IPS DF 6.9 (cell line): ENCODE data around the gene DTX1.
"Not testable (repeated sequence)": the region's sequence is repeated elsewhere in the genome, so short reads cannot be mapped to it uniquely, and the experiment has no call there.

Experiments used
- DNase-seq: peaks from one replicate; pipeline ENCODE4 v3.0.0-alpha.2; 2013; ENCODE audit warnings: low read depth, low spot score
- H3K27ac ChIP-seq: one replicate; pipeline ENCODE4 v1.5.1; 2013; ENCODE audit warnings: low read length, control low read depth
- H3K27me3 ChIP-seq: 2 replicates; pipeline ENCODE4 v1.6.1; 2013; ENCODE audit warnings: mild to moderate bottlenecking, low read length; ENCODE audit not compliant: control insufficient read depth, insufficient read depth
- H3K36me3 ChIP-seq: 2 replicates; pipeline ENCODE4 v1.6.1; 2013; ENCODE audit warnings: low read length; ENCODE audit not compliant: control insufficient read depth, insufficient read depth
- H3K4me1 ChIP-seq: 2 replicates; pipeline ENCODE4 v1.6.1; 2013; ENCODE audit warnings: low read length; ENCODE audit not compliant: control insufficient read depth, insufficient read depth
- H3K4me3 ChIP-seq: 2 replicates; pipeline ENCODE4 v1.5.1; 2013; ENCODE audit warnings: mild to moderate bottlenecking, low read length
- H3K9me3 ChIP-seq: 2 replicates; pipeline ENCODE4 v1.6.1; 2013; ENCODE audit warnings: low read length, inconsistent platforms; ENCODE audit not compliant: control insufficient read depth, insufficient read depth
- WGBS: extraction: QIAGEN DNeasy Blood & Tissue Kit; methylation state at CpG from one replicate; pipeline ENCODE4 v1.1.7; 2013; ENCODE audit warnings: mixed read lengths, missing lambda C conversion rate; ENCODE audit not compliant: insufficient read length, insufficient coverage; 5-methylcytosine and 5-hydroxymethylcytosine counted together

DTX1 gene

DNA sequence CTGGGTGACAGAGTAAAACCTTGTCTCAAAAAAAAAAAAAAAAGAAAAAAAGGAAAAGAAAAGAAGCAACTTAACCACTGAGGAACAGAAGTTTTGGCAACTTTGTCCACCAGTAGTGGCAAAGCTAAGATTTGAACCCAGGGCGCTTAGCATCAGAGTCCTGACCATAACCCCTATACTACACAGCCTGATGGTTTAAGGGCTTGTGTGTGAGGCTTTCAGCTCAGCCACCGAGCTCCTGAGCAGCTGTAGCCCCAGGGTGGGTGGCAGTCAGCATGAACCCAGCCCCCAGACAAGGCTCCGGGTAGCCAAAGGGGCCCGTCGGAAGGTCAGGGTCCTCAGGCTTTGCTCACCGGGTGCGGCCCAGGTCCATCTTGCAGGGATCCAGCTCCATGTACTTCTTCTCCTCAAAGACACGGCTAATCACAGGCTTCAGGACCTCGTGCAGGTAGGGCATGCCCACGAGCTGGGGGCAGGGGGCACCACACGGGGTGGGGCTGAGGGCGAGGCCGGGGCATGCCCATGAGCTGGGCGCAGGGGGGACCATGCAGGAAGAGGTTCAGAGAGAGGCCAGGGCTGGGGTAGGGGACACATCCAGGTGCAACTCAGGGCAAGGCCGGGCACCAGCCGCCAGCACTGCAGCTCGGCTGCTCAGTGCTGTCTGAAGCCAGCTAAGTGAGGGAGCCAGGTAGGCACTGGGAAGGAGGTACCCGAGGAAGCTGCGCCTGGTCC is 58.1 kb downstream of the DTX1 start:
- WGBS = no CpG with 5 or more reads among the region's 19 CpGs
- DNase-seq = no peak
- Histone ChIP-seq H3K4me3 (no peak overlapping the region), H3K36me3 (peaks cover 3% of the 10 kb centered on the region; the same call in 1 of the 2 replicates), H3K4me1 (no peaks in the 10 kb centered on the region), H3K9me3 (no peaks in the 10 kb centered on the region), H3K27ac (no peak overlapping the region), H3K27me3 (no peaks in the 10 kb centered on the region)

DNA sequence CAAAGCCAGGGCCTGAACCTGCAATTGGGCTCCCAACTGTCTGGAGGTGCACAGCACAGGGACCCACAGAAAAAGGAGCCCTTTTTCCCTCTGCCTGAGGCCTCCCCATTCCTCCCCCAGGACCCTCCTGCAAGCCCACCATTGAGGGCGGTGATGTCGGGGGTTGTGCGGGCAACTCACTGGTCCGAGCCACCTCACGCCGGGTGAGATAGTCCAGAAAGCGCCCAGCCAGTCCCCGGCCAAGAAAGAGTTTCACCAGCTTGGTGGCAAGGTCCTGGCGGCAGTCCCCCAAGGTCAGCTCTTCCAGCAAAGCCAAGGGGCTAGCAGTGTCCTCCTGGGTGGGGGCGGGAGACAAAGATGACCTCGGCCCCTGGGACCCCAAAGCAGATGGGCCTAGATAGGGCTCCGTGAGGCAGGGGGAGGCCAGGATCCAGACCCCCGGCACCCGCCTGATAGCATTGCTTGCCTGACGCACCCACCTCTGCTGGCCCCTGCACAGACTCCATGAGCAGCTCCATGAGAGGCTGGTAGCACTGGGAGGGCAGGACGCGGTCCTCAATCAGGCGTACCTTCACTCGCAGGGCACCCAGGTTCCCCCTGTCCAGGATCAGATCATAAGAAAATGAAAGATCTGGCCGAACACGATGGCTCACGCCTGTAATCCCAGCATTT is 59.1 kb downstream of the DTX1 start:
- WGBS = no CpG with 5 or more reads among the region's 22 CpGs
- Histone ChIP-seq H3K4me3 (no peak overlapping the region), H3K9me3 (no peaks in the 10 kb centered on the region), H3K27ac (no peak overlapping the region), H3K4me1 (no peaks in the 10 kb centered on the region), H3K27me3 (no peaks in the 10 kb centered on the region), H3K36me3 (peaks cover 3% of the 10 kb centered on the region; the same call in 1 of the 2 replicates)
- no peak for DNase-seq

DNA sequence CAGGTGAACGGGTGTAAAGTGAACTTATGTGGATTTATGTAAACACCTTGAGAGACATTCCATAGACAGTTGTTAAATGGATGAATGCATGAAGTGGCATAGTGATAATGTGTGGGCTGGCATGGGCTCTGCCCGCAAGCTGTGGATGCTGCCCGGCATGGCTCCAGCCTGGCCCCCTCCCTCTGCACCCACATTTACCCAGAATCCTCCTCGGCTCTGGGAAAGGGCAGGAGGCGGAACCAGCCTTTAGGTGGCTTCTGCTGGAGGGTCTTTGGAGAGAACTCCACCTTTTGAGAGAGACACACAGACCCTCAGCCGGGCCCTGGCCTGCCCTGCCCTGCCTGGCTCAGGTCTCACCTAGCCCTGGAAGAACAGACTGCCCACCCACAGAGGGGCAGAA is 60.3 kb downstream of the DTX1 start:
- no peak overlapping the region for H3K27ac ChIP-seq
- no peaks in the 10 kb centered on the region for H3K27me3 ChIP-seq
- no peaks in the 10 kb centered on the region for H3K4me1 ChIP-seq
- peaks cover 3% of the 10 kb centered on the region; the same call in 1 of the 2 replicates for H3K36me3 ChIP-seq
- no peak for DNase-seq
- no peak overlapping the region for H3K4me3 ChIP-seq
- no peaks in the 10 kb centered on the region for H3K9me3 ChIP-seq
- WGBS = no CpG with 5 or more reads among the region's 6 CpGs

DNA sequence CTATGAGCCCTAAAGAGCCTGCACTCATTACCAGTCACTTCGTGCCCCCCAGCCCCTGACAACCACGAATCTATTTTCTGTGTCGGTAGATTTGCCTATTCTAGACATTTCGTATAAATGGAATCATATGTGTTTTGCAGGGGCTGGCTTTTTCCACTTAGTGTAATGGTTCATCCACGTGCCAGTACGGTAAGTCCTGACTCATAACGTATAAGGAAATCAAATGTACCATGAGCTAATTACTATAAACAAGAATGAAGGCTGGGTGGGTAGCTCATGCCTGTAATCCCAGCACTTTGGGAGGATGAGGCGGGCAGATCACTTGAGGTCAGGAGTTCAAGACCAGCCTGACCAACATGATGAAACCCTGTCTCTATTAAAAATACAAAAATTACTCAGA is 61.2 kb downstream of the DTX1 start:
- not testable (repeated sequence) for H3K4me3 ChIP-seq, DNase-seq, H3K9me3 ChIP-seq, H3K27me3 ChIP-seq, H3K27ac ChIP-seq, H3K36me3 ChIP-seq, H3K4me1 ChIP-seq
- WGBS = no CpG with 5 or more reads among the region's 8 CpGs

DNA sequence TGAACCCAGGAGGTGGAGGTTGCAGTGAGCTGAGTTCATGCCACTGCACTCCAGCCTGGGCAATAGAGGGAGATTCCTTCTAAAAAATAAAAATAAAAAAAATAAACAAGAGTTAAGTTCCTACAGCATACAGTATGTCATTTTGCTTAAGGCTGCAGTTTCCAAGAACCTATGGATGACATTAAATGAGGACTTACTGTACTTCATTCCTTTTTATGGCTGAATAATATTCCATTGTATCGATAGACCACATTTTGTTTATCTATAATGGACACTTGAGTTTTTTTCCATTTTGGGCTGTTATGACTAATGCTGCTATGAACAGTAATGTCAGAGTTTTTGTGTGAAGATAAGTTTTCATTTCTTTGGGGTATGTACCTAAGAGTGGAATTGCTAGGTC is 61.6 kb downstream of the DTX1 start:
- H3K4me1 ChIP-seq = no peaks in the 10 kb centered on the region
- peaks cover 3% of the 10 kb centered on the region; the same call in 1 of the 2 replicates for H3K36me3 ChIP-seq
- H3K9me3 ChIP-seq = no peaks in the 10 kb centered on the region
- WGBS = no CpG with 5 or more reads among the region's 1 CpG
- no peak overlapping the region for H3K4me3 ChIP-seq
- no peak for DNase-seq
- H3K27me3 ChIP-seq = no peaks in the 10 kb centered on the region
- H3K27ac ChIP-seq = no peak overlapping the region

DNA sequence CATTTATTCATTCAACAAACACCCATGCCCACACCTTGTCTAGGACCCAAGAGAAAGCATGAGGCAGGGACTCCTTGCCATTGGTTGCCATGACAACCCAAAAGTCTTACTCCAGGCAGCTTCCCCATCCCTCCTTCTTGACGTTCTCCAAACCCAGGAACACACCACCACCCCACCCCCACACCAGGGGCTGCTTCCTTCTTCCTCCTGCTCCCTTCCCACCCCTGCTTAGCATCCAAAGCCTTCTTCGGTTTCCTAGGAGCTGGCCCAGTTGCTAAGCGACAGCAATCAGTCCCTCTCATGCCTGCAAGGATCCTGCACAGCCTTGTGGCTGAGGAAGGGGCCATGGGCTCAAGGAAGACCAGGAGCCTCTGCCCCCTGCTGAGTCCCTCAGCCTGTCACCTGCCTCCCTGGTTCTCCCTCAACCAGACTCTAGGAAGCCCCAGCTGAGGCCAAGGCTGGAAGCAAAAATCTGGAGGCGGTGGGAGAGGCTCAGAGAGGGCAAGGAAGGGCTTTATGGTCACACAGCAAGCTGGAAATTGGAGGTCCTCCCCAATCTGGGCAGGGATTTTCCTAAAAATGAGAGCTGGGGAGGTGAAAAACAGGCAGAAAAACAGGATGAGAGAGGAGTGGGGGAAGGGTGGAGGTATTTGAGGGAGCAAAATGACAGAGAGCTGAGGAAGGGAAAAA is 63.6 kb downstream of the DTX1 start:
- Histone ChIP-seq H3K4me3 (no peak overlapping the region), H3K27me3 (no peaks in the 10 kb centered on the region), H3K4me1 (no peaks in the 10 kb centered on the region), H3K36me3 (no peaks in the 10 kb centered on the region), H3K9me3 (no peaks in the 10 kb centered on the region), H3K27ac (no peak overlapping the region)
- WGBS = no CpG with 5 or more reads among the region's 4 CpGs
- no peak for DNase-seq

DNA sequence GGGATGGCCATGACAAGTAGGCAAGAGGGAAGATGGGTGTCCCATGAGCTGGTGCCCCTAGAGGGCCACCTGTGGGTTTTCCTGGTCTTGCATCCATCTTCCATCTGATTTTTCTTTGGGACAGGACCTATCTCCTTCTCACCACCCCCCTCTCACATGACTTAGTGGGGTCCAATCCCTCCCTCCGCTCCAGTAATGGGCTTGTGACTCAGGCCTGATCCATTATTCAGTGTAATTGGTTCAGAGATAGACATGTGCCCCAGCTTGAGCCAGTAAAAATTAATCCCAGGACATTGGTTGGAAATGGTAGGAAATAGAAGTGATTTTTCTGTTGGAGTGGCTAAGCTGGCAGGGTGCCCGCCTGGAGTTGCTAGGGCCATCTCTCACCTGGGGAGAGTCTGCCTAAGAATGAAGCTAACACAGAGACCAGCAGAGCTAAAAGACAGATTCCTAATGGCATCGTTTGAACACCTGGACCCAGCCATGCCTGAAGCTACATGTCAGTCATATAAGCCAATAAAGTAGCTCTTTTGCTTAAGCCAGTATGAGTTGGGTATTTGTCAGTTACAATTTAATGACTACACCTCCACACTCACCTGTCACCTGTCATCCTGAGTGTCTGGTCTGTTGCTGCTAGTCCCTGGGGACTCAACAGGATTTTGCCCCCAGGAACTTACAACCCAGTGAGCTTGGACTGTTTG is 64.3 kb downstream of the DTX1 start:
- no peaks in the 10 kb centered on the region for H3K27me3 ChIP-seq
- no CpG with 5 or more reads among the region's 3 CpGs for WGBS
- H3K9me3 ChIP-seq = no peaks in the 10 kb centered on the region
- no peaks in the 10 kb centered on the region for H3K36me3 ChIP-seq
- DNase-seq = no peak
- H3K4me1 ChIP-seq = no peaks in the 10 kb centered on the region
- H3K27ac ChIP-seq = no peak overlapping the region
- no peak overlapping the region for H3K4me3 ChIP-seq

DNA sequence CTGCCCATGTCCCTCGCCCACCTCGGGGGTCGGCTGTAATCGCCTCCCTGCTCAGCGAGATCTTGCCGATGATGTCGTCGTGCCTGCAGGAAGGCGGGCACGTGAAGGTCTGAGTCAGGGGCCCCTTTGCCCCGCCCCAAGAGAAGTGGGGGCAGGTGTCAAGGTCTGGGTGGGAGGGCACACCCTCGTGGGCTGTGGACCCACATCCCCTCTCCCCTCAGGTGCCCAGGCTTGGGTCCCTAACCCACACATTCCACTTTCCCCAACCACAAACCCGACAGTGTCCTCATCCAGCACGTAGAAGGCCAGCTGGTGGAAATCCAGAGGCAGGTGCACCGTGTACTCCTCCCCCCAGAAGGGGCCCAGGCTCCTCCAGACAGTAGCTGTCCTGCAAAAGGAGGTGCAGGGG is 71.3 kb downstream of the DTX1 start:
- no peak for DNase-seq
- Histone ChIP-seq H3K36me3 (no peaks in the 10 kb centered on the region), H3K4me3 (no peak overlapping the region), H3K27me3 (no peaks in the 10 kb centered on the region), H3K9me3 (no peaks in the 10 kb centered on the region), H3K4me1 (no peaks in the 10 kb centered on the region), H3K27ac (no peak overlapping the region)
- no CpG with 5 or more reads among the region's 15 CpGs for WGBS

DNA sequence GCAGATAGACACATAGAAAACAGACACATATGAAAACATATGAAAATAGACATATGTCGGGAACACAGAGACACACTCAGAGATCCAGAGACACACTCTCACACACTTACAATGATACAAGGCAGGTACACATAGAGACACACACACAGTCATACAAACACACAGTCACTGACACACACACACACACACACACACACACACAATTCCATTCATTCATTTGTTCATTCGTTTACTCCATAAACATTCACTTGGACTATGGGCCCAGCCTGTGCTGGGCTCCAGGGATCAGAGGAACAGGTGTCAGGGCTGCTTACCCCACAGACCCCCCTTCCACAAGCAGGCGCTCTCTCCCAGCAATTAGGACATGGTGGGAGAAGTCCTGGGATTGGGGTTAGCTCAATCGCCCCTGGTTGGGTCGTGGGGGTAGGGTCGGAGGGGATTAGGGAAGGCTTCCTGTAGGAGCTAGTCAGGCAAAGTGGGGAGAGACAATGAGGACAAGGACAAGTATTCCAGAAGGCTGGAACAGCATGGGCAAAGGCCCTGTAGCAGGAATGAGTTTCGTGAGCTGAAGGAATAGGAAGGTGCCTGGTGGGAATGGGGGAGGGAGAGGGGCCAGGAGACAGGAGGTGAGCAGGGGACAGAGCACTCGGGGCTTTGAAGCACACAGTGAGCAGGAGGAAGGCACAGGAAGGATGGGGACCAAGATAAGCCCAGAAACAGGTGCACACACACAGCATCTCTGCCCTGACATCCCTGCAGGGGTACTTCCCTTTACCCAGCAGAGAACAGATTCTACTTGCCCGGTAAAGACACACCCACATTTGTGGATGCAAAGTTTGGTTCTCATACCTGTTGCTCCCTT is 72.5 kb downstream of the DTX1 start:
- Histone ChIP-seq H3K36me3 (no peaks in the 10 kb centered on the region), H3K27me3 (no peaks in the 10 kb centered on the region), H3K4me1 (no peaks in the 10 kb centered on the region), H3K4me3 (no peak overlapping the region), H3K27ac (no peak overlapping the region), H3K9me3 (no peaks in the 10 kb centered on the region)
- DNase-seq = no peak
- no CpG with 5 or more reads among the region's 9 CpGs for WGBS
